Measurements from ENCODE around the gene CDH13. TPM values are rescaled to one million over a fixed set of nuclear protein-coding genes. Genes with fewer than 3 reads are reported as not detected.

The CDH13 gene
- total RNA-seq, 1 experiment from 2014 or later: 49.3 TPM

DNA sequence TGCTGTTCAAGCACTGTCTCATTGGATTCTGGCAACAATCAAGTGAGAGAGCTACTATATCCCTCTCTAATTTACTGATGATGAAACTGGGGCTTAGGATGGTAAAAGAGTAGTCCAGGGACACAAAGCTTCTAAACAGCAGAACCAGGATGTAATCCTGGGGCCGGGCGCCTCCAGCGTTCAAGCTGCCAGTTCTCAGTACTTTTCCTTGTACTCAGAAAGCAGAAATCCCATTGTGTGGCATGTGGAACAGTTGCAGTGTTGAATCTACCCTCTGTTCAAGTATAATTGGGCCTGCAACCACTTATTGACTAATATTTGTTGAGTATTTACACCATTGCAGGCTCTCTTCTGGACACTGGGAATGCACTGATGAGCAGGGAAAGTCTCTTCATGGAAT is 14.5 kb upstream of the CDH13 start:
- BruUV-seq (replicated peaks): no TSS peak
- H3K4me3 Mint-ChIP-seq (ENCODE audit: unreplicated experiment): no peak overlapping the region

GRCh38 chr16:82616356-82616755 is 10.4 kb upstream of the CDH13 start:
- intact Hi-C loops (cut with micrococcal nuclease): no loop called here
- TF ChIP-seq CTCF (IDR thresholded peaks at IDR 0.05; ENCODE audit: unreplicated experiment): no peak
- CTCF ChIA-PET: interaction anchor here (1.2 to 5.8 kb wide), 2 partner anchors 13 to 15 kb away, joined by 4 to 31 read pairs; no protein-coding TSS in a partner anchor
- Mint-ChIP-seq H3K9me3 (ENCODE audit: unreplicated experiment) (no peaks in the 10 kb centered on the region), H3K4me3 (ENCODE audit: unreplicated experiment) (no peak overlapping the region), H3K27me3 (ENCODE audit: insufficient read depth, unreplicated experiment) (peaks cover 13% of the 10 kb centered on the region), H3K4me1 (ENCODE audit: insufficient read depth, unreplicated experiment) (peaks cover 5% of the 10 kb centered on the region), H3K27ac (ENCODE audit: low read depth, unreplicated experiment) (no peak overlapping the region), H3K36me3 (ENCODE audit: insufficient read depth, unreplicated experiment) (no peaks in the 10 kb centered on the region)
- no TSS peak for BruUV-seq (replicated peaks)
- DNase-seq (ENCODE audit: unreplicated experiment): no peak
- POLR2A ChIA-PET: interaction anchor here (0.8 kb wide), 1 partner anchor 11 kb away, joined by 3 read pairs; the partner anchor contains the start of gene CDH13

More for the DNA sequence above, 14.5 kb upstream of the CDH13 start:
- peaks cover 5% of the 10 kb centered on the region for H3K4me1 Mint-ChIP-seq (ENCODE audit: insufficient read depth, unreplicated experiment)
- H3K36me3 Mint-ChIP-seq (ENCODE audit: insufficient read depth, unreplicated experiment): no peaks in the 10 kb centered on the region
- TF ChIP-seq CTCF (IDR thresholded peaks at IDR 0.05; ENCODE audit: unreplicated experiment): no peak
- H3K27me3 Mint-ChIP-seq (ENCODE audit: insufficient read depth, unreplicated experiment): peaks cover 13% of the 10 kb centered on the region
- DNase-seq (ENCODE audit: unreplicated experiment): no peak
- ChIA-PET POLR2A (interaction anchor here (0.9 kb wide), 1 partner anchor 17 kb away, joined by 3 read pairs; no protein-coding TSS in a partner anchor), CTCF (interaction anchor here (0.5 to 5.8 kb wide), 7 partner anchors 8 to 422 kb away, joined by 3 to 31 read pairs (median 5); no protein-coding TSS in a partner anchor)
- intact Hi-C loops (cut with micrococcal nuclease): no loop called here
- H3K27ac Mint-ChIP-seq (ENCODE audit: low read depth, unreplicated experiment): no peak overlapping the region
- H3K9me3 Mint-ChIP-seq (ENCODE audit: unreplicated experiment): no peaks in the 10 kb centered on the region

DNA sequence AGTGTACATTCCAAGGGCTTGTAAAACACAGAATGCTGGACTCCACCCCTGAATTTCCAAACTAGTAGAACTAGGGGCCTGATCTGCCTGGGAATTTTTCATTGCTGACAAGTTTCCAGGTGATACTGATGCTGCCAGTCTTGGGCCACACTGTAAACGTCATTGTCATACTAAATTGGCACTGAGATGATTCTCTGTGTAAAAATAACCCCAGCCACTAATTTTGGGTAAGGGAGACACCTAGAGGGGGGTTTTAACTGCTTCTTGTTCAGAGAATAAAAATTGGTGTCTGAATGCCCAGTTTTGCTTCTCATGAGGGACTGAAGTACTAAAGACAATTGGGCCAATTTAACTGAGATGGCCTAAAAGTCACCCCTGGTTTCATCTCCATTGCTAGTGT is 5.0 kb upstream of the CDH13 start:
- no peak overlapping the region for H3K4me3 Mint-ChIP-seq (ENCODE audit: unreplicated experiment)
- H3K27ac Mint-ChIP-seq (ENCODE audit: low read depth, unreplicated experiment): no peak overlapping the region
- H3K27me3 Mint-ChIP-seq (ENCODE audit: insufficient read depth, unreplicated experiment): no peaks in the 10 kb centered on the region
- H3K36me3 Mint-ChIP-seq (ENCODE audit: insufficient read depth, unreplicated experiment): no peaks in the 10 kb centered on the region
- intact Hi-C loops (cut with micrococcal nuclease): loop anchor here (2.0 kb wide), 1 partner anchor 359 kb away; no protein-coding TSS in a partner anchor
- TF ChIP-seq CTCF (IDR thresholded peaks at IDR 0.05; ENCODE audit: unreplicated experiment): no peak
- H3K4me1 Mint-ChIP-seq (ENCODE audit: insufficient read depth, unreplicated experiment): no peaks in the 10 kb centered on the region
- POLR2A ChIA-PET: interaction anchor here (1.0 kb wide), 1 partner anchor 9 kb away, joined by 3 read pairs; no protein-coding TSS in a partner anchor
- DNase-seq (ENCODE audit: unreplicated experiment): peak; percentile 25
- CTCF ChIA-PET: interaction anchor here (0.9 to 2.7 kb wide), 6 partner anchors 9 to 628 kb away, joined by 3 to 14 read pairs (median 4); no protein-coding TSS in a partner anchor
- H3K9me3 Mint-ChIP-seq (ENCODE audit: unreplicated experiment): no peaks in the 10 kb centered on the region
- BruUV-seq (replicated peaks): no TSS peak

GRCh38 chr16:82623241-82623640 is 3.5 kb upstream of the CDH13 start:
- no peak for TF ChIP-seq CTCF (IDR thresholded peaks at IDR 0.05; ENCODE audit: unreplicated experiment)
- peaks cover 4% of the 10 kb centered on the region for H3K4me1 Mint-ChIP-seq (ENCODE audit: insufficient read depth, unreplicated experiment)
- H3K9me3 Mint-ChIP-seq (ENCODE audit: unreplicated experiment): no peaks in the 10 kb centered on the region
- no peak overlapping the region for H3K27ac Mint-ChIP-seq (ENCODE audit: low read depth, unreplicated experiment)
- no TSS peak for BruUV-seq (replicated peaks)
- intact Hi-C loops (cut with micrococcal nuclease): no loop called here
- CTCF ChIA-PET: interaction anchor here (0.5 to 2.7 kb wide), 7 partner anchors 19 to 626 kb away, joined by 3 to 14 read pairs (median 4); no protein-coding TSS in a partner anchor
- H3K36me3 Mint-ChIP-seq (ENCODE audit: insufficient read depth, unreplicated experiment): no peaks in the 10 kb centered on the region
- no peaks in the 10 kb centered on the region for H3K27me3 Mint-ChIP-seq (ENCODE audit: insufficient read depth, unreplicated experiment)
- no peak for DNase-seq (ENCODE audit: unreplicated experiment)
- no peak overlapping the region for H3K4me3 Mint-ChIP-seq (ENCODE audit: unreplicated experiment)
- POLR2A ChIA-PET: no interaction called here

Measured in MCF 10A (cell line).